Ishikawa (cell line): ENCODE data around the gene SPATA21.

Experiments
- CEBPB ChIP-seq: IDR thresholded peaks from 2 replicates; pipeline ENCODE4 v1.6.1; 2012
- CREB1 ChIP-seq: IDR thresholded peaks from 2 replicates; pipeline ENCODE4 v1.6.1; 2012; ENCODE audit warnings: low read depth
- EGR1 ChIP-seq: IDR thresholded peaks from 2 replicates; pipeline ENCODE4 v1.6.1; 2012
- EP300 ChIP-seq: IDR thresholded peaks from 2 replicates; pipeline ENCODE4 v1.6.1; 2012; ENCODE audit warnings: borderline replicate concordance
- FOXM1 ChIP-seq: IDR thresholded peaks from 2 replicates; pipeline ENCODE4 v1.6.1; 2012; ENCODE audit warnings: low read depth, borderline replicate concordance
- NFIC ChIP-seq: IDR thresholded peaks from 2 replicates; pipeline ENCODE4 v1.6.1; 2012
- RAD21 ChIP-seq: IDR thresholded peaks from 2 replicates; pipeline ENCODE4 v1.6.1; 2012; ENCODE audit warnings: low read depth
- TAF1 ChIP-seq: IDR thresholded peaks from 2 replicates; pipeline ENCODE4 v1.6.1; 2012; ENCODE audit warnings: low read depth, mild to moderate bottlenecking
- TCF12 ChIP-seq: IDR thresholded peaks from 2 replicates; pipeline ENCODE4 v1.6.1; 2012; ENCODE audit warnings: low read depth
- TEAD4 ChIP-seq: IDR thresholded peaks from 2 replicates; pipeline ENCODE4 v1.6.1; 2012
- YY1 ChIP-seq: IDR thresholded peaks from 2 replicates; pipeline ENCODE4 v1.6.1; 2012; ENCODE audit warnings: low read depth
- ZBTB7A ChIP-seq: IDR thresholded peaks from 2 replicates; pipeline ENCODE4 v1.6.1; 2012; ENCODE audit warnings: low read depth
- TF ChIP-seq, protein P1 (sequence below): IDR thresholded peaks from 2 replicates; pipeline ENCODE4 v1.6.1; 2012; ENCODE audit warnings: low read depth, mild to moderate bottlenecking
- TF ChIP-seq, protein P2 (sequence below): IDR thresholded peaks from 2 replicates; pipeline ENCODE4 v1.6.1; 2012
- TF ChIP-seq, protein P3 (sequence below): IDR thresholded peaks from 2 replicates; pipeline ENCODE4 v1.6.1; 2012

Gene SPATA21, protein sequence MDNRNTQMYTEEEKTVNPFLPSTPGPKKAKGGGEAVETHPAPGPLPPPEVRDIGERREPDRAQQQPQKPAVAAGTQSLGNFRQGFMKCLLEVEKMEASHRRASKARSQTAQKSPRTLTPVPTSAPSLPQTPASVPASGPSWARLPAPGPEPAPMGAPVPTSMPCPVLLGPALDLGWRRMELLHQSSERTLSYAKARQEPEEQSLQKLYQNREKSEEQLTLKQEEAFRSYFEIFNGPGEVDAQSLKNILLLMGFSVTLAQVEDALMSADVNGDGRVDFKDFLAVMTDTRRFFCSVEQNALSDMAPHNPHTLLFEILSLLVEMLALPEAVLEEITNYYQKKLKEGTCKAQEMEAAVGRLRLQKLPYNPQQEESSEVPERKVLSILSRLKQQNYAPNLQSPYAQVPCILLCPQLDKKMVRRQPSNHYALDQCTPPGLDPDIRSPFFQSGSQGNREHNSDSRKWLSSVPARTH

DNA sequence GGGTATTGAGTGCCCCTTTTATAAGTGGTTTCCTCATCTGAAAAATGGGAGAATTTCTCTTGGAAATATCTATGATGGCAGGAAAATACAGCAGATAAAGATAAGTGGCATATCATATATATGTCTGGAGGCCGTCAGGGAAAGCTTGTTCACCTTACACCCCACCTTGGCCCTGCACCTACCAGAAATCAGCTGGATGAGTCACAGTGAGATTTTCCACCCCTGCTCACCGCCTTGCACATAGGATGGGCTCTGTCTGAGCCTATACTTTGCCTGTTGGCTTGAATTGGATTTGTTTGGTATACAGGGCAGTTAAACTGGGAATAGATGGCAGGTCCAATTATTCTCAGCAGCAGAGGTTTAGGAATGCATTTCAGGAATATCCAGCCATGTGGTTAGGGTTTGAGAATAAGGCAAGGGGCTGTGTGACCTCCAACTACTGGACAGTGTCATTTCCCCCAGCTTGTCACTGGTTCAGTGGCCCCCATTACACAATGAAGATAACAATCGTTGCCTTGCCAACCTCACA is at the start of gene SPATA21:
Gene SPATA21 (minus strand): TSS at position 479 of the 529 bp plus-strand sequence. CDS start 6,053 bp downstream, outside the sequence.
- TF ChIP-seq CREB1 (no peak), RAD21 (no peak), CEBPB (no peak), NFIC (no peak), ZBTB7A (no peak), YY1 (no peak), TEAD4 (no peak)
- TF ChIP-seq, protein P1, sequence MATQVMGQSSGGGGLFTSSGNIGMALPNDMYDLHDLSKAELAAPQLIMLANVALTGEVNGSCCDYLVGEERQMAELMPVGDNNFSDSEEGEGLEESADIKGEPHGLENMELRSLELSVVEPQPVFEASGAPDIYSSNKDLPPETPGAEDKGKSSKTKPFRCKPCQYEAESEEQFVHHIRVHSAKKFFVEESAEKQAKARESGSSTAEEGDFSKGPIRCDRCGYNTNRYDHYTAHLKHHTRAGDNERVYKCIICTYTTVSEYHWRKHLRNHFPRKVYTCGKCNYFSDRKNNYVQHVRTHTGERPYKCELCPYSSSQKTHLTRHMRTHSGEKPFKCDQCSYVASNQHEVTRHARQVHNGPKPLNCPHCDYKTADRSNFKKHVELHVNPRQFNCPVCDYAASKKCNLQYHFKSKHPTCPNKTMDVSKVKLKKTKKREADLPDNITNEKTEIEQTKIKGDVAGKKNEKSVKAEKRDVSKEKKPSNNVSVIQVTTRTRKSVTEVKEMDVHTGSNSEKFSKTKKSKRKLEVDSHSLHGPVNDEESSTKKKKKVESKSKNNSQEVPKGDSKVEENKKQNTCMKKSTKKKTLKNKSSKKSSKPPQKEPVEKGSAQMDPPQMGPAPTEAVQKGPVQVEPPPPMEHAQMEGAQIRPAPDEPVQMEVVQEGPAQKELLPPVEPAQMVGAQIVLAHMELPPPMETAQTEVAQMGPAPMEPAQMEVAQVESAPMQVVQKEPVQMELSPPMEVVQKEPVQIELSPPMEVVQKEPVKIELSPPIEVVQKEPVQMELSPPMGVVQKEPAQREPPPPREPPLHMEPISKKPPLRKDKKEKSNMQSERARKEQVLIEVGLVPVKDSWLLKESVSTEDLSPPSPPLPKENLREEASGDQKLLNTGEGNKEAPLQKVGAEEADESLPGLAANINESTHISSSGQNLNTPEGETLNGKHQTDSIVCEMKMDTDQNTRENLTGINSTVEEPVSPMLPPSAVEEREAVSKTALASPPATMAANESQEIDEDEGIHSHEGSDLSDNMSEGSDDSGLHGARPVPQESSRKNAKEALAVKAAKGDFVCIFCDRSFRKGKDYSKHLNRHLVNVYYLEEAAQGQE = no peak

DNA sequence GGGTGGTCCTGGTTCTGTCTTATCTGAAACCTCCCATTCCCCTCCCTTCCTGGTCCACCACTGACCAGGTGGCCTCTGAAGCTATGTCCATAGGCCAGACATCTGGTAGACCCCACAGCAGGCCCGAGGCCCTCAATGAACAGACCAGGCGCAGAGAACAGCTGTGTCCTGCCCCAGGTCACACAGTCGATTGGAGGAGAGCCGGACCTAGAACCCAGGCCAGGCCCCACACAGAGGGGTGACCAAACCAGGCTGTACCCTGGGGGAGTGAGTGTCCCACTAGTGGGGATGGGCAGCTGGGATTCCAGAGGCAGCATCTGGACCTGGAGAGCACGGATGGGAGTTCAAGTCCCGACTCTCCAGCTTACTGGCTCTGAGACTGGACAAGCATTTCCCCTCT is 47.7 kb upstream of the SPATA21 start:
- TF ChIP-seq, protein P2, sequence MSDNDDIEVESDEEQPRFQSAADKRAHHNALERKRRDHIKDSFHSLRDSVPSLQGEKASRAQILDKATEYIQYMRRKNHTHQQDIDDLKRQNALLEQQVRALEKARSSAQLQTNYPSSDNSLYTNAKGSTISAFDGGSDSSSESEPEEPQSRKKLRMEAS = no peak
- TF ChIP-seq TCF12 (no peak), EGR1 (no peak), EP300 (no peak), TEAD4 (no peak), RAD21 (no peak), CREB1 (no peak), CEBPB (no peak), YY1 (no peak), TAF1 (no peak), FOXM1 (no peak), ZBTB7A (no peak), NFIC (no peak)
- TF ChIP-seq, protein P1 = no peak
- TF ChIP-seq, protein P3, sequence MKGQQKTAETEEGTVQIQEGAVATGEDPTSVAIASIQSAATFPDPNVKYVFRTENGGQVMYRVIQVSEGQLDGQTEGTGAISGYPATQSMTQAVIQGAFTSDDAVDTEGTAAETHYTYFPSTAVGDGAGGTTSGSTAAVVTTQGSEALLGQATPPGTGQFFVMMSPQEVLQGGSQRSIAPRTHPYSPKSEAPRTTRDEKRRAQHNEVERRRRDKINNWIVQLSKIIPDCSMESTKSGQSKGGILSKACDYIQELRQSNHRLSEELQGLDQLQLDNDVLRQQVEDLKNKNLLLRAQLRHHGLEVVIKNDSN = no peak

DNA sequence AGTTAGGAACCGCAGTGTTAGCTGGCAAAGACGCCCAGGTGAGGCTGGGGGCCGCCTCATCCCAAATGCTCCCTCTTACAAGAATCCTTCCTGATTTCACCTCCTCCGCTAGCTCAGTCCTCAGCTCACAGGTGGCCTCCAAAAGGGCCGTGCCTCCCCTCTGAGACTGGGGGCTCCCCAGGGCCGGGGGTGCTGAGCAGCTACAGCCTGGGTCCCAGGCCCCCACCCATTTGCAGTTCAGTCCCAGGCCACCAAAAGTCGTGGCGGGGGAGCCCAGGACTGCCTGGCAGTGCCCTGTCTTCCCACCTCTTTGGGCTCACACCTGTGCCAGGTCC is 47.2 kb upstream of the SPATA21 start:
- TF ChIP-seq CEBPB (no peak), TAF1 (no peak), ZBTB7A (no peak), TEAD4 (no peak), TCF12 (no peak), YY1 (no peak), NFIC (no peak), RAD21 (no peak)
- TF ChIP-seq, protein P2 = no peak
- TF ChIP-seq, protein P3 = no peak

DNA sequence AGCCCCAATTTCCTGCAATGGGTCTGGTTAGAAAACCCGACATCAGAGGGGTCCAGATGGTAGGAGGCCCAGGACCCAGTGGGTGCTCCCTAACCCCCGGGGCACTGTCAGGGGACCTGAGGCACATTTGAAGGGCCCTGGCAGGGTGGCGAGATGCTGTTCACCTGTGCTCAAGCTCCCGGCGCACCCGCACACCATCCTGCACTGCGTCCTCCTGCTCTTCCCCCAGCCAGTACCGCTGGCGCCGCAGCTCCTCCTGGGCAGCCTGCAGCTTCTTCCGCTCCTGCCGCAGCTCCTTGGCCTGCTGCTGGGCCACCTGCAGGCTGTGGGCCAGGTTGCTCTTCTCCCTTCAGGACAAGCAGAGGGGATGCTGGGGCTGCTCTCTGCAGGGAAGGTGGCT is 40.9 kb upstream of the SPATA21 start:
- TF ChIP-seq TCF12 (no peak), EP300 (no peak), TAF1 (no peak), RAD21 (no peak), CREB1 (no peak), EGR1 (no peak), FOXM1 (no peak), NFIC (no peak), TEAD4 (no peak), CEBPB (no peak)
- TF ChIP-seq, protein P1 = no peak
- TF ChIP-seq, protein P3 = no peak
